NCI-H69 (cell line): ENCODE measurements around the gene NAA10.
"Not testable (repeated sequence)": the region's sequence is repeated elsewhere in the genome, so short reads cannot be mapped to it uniquely, and the experiment has no call there.

ENCODE experiments used
- DNase-seq: peaks from one replicate; lab custom pipeline; 2025; lab: John Stamatoyannopoulos, UW

The NAA10 gene

DNA sequence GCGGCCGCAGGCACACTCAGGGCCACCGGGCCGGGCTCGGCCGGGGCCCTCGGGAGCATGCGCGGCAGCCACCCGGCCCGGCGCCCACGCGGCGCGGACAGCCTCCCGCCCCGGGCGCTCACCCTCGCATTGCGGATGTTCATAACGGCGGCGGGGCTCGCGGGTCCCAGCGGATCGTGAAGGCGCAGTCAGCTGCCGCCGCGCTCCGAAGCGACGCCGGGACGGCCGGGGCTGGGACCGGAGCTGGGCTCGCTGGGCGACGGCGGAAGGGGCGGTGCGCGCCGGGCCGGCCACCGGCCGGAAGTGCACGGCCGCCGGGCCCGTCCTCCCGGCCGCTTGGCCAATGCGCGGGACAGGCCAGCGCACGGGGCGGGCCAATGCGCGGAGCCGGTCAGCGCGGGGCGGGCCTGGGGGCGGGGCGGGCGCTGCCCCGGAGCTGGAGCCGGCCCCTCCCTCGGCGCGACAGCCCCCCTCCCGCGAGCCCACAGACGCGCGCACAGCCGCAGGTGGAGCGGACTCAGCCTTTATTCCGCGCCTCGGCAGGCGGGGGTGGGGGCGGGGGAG, at the start of gene NAA10:
Gene NAA10, minus strand, starts transcription at position 276 of the 564 bp plus-strand sequence. Its CDS starts 133 bp downstream, at position 143.
- peak; percentile 89 for DNase-seq

DNA sequence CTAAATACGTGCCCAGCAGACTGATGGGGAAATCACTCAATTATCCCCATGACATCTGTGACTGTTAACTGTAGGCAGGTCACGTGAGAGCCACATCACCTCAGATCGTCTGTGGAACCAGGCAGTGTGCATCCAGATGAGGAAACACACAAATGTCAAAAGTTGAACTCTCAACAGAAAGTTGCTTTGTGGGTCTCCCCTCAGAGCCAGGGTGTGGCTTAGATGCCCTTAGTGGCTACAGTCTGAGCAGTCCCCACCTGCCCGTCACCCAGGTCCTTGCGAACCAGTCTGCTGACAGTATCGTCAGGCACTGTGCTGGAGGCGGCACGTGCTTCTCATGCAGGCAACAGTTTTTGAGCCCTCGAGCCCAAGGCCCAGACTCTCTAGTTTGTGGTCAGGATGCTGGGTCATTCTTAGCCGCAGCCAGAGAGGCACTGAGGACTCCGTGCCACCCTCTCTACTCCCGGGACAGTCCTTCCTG, 48.5 kb upstream of the NAA10 start:
- DNase-seq: no peak

DNA sequence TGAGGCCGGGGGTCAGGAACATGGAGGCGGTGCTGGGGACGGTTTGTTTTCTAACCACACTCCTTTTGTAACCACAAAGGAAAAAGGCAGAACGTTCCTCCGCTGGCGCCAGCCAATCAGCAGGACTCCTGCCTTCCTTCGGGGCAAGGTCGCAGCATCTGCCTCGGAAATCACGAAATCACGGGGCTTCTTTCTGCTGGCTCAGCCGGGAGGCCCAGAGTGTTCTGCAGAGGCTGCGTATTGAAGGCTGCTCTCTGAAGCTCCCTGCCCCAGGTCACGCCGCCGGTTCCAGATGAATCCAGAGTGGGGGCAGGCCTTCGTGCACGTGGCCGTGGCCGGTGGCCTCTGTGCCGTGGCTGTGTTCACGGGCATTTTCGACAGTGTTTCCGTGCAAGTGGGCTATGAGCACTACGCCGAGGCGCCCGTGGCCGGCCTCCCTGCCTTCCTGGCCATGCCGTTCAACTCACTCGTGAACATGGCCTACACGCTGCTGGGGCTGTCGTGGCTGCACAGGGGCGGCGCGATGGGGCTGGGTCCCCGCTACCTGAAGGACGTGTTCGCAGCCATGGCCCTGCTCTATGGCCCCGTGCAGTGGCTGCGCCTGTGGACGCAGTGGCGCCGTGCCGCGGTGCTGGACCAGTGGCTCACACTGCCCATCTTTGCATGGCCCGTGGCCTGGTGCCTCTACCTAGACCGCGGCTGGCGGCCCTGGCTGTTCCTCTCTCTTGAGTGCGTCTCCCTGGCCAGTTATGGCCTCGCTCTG, 47.1 kb upstream of the NAA10 start:
- DNase-seq: no peak

GRCh38 chrX:153981231-153981630, 46.4 kb upstream of the NAA10 start:
- no peak for DNase-seq

DNA sequence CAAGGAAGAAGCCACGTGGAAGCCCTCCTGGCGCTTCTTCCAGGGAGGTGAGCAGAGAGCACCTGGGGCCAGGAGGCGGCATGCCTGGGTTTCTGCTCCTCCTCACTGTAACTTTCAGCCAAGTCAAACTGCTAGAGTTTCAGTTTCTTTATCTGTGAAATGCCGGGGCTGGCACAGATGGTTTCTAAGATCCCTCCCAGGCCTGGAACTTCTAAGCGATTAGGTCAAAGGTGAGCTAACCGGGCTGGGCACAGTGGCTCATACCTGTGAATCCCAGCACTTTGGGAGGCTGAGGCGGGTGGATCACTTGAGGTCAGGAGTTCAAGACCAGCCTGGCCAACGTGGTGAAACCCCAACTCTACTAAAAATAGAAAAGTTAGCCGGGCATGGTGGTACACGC, 45.6 kb upstream of the NAA10 start:
- not testable (repeated sequence) for DNase-seq

DNA sequence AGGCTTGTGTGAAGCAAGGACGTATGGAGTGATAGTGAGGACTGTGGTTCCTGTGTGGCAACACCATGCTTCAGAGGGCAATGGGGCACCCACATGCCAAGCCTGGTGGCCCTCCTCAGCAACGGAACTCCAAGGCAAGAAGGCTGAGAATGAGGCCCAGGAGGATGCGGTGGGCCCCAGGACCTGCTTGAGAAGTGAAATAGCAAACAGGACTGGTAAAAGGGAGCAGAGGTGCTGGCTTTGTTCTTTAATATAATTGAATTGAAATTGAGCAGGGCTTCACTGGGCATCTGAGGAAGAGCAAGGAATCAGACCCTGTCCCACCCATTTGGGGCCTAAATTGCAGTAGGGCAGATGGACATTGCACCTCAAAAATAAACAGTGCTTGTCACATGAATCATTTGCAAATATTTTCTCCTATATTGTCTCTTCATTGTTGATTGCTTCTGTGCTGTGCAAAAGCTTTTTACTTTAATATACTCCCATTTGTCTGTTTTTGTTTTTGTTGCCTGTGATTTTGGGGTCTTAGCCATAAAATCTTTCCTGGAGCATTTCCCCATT, 40.0 kb upstream of the NAA10 start:
- peak; percentile 25 for DNase-seq

DNA sequence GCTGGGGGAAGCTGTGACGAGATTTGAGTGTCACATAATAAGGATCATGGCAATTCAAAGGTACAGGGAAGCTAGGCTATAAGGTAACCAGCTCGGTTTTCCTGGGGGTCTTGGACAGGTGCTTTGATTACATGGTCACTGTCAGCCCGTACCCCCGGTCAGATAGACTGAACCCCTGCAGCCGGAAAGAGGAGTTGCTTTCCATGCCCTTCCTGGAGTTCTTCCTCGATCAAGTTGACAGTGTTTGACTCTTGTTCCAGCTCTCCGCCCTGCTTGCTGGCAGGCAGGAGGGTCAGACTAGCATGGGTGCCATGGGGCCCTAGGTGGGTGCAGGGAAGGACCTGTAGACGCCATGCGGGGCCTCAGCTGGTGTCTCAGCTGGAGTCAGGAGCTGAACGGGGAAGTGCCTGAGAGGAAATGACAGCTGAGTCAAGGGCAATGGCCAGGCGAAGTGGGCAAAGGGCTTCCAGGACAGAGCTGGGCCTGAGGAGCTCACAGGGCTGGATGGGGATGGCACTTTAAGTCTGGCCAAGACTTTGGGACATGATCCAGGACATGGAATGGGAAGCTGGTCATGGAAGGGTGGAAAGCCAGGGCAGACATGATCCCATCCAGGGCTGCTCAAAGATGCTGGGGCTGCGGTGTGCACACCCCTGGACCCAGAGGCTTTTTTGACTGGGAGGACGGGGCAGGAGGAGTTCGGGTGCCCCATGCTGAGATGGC, 39.3 kb upstream of the NAA10 start:
- peak; percentile 50 for DNase-seq

DNA sequence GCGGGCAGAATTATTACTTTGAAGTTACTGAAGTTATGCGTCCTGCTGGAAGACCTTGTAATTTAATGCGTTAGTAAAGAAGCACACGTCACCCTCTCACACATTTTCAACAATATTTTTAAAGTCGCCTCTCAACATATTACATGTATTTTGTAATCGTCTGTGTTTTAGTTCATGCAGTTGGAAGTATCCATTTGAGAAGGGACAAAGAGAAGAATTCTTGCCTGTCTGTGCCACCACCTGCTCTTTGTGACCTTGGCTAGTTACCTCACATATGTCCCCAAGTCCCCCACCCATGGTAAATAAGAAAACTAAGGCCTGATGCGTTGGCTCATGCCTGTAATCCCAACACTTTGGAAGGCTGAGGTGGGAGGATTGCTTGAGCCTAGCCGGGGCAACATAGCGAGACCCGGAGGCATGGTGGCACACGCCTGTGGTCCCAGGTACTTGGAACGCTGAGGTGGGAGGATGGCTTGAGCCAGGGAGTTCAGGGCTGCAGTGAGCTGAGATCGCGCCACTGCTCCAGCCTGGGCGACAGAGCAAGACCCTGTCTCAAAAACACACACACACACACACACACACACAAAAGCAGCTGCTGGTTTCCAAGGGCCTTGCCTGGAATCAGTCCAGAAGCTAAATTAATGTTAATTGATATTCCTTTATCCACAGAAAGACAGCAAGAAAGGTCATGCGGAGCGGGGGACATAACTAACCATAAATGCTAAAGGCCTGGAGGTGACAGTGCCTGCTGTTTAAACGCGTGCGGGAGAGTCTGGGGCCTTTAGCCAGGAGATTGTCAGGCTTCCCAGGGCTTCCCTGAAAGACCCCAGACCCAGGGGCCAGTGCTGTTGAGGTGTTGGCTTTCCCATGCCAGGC, 38.5 kb upstream of the NAA10 start:
- DNase-seq: peak; percentile 88

DNA sequence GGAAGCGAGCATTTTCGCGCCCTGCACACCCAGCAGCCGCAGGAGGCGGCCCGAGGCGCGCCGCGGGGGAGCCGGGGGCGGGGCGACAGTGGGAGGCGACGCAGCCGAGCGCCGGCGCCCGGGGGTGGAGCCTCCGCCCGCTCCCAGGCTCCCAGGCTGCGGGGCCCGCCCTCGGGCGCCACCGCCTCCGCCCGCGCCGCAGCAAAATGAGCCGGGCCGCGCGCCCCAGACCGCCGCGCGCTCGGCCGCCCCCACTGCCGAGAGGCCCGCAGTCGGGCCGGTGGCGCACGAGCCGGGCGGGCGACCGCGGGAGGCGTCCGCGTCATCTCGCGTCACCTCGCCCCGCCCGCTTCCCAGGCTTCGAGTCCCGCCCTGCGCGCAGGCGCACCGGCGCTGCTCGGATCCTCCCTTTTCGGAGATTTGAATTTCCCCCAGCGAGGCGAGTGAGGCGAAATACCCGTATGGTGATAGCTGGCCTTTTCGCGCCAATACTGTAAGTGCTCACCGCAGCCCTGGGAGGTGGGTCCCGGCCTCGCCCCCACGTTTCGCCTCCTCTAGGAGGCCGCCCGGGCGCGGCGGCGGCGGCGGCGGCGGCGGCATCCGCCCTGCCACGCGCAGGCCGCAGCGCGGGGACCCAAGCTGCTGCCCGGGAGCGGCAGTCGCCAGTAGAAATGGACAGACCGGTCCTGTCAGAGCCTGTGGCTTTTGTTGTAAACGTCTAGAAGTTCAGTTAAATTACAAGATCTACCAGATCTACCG, 37.7 kb upstream of the NAA10 start, which contains the start of gene TMEM187:
Gene TMEM187, plus strand, starts transcription at position 387 of the 759 bp plus-strand sequence. CDS start 9,309 bp downstream, outside the sequence.
- DNase-seq: peak; percentile 96

DNA sequence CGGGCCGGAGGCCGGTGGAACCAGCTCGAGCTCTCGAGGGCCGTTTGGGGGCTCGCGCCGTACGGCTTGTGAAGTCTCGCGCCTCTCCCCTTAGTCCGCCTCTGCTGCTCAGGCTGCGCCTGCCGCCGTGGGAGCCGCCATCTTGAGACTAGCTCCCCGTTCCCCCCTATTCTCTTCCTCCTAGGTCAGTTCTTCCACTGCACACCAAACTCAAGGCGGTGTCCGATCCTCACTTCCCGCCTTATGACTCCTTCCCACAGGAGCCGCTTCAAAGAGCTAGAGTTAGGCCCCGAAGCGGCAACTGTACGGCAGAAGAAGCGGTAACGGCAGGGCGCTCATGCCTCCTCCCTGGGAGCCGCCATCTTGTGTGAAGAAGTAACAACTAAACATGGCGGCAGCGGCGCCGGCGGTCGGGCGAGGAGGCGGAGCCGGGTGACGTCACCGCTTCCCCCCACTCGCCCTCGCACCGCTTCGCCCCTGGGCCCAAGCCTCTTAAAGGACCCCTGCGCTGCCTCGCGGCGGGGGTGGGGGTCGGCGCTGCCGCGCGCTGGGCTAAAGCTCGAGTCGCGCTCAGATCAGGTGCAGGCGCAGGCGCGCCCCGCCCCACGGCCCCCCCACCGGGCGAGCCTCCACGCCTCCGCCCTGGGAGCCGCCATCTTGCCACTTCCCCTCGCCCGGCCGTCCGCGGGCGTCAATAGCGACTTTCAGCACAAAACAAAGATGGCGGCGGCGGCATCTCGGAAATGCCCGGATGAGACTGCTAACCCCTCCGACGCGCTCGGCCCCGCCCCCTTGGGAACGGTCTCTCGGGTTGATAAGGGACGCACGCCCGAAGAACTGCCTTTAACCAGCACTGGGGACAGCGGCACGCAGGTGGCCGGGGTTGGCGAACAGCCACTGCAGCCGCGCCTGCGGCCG, 36.9 kb upstream of the NAA10 start, which contains the start of gene HCFC1:
Gene HCFC1, minus strand, starts transcription at position 369 of the 918 bp plus-strand sequence. CDS start 978 bp downstream, outside the sequence.
- peak; percentile 97 for DNase-seq

DNA sequence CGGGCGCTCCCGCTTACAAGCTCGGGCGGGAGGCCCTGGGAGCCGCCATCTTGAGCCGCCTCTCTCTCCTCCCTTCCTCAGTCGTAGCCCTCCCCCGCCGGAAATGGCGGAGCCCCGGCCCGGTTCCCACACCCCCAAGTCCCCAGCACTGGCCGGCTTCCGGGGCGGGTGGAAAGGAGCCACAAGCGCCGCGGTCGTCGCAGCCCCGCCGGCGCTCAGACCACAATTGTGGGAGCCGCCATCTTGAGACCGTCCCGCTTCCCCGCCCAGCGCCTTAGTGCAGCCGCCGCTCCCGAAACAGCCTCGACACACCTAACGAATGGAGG, 36.2 kb upstream of the NAA10 start:
- peak; percentile 85 for DNase-seq

DNA sequence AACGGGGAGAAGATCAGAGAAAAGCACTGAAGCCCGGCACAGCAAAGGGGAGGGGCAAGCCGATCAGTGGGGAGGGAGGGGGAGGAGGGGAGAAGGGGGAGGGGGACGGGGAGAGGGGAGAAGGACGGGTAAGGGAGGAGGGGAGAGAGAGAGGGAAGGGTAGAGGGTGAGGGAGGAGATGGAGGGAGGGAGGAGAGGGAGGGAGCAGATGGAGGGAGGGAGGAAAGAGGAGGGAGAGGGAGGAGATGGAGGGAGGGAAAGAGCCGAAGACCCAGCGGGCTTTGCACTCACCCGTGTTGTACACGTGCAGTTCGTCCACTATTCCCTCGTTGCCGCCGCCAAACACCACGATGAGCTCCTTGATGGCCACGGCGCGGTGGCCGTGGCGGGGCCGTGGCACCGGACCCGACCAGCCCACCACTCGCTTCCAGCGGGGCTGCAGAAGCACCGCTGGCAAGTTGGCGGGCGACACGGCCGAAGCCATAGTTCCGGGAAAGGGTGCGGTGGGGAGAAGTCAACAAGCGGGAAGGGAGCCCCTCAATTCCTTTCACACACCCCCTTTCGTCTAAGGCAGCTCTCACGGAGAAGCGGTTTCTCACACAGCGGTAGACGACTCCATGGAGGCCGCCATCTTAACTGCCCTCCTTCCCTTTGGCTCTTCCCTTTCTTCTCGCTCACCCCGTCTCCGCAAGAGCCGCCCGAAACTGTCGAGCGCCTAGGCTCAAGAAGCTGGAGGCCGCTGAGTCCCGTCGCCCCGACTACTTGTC, 35.7 kb upstream of the NAA10 start:
- DNase-seq: peak; percentile 71

DNA sequence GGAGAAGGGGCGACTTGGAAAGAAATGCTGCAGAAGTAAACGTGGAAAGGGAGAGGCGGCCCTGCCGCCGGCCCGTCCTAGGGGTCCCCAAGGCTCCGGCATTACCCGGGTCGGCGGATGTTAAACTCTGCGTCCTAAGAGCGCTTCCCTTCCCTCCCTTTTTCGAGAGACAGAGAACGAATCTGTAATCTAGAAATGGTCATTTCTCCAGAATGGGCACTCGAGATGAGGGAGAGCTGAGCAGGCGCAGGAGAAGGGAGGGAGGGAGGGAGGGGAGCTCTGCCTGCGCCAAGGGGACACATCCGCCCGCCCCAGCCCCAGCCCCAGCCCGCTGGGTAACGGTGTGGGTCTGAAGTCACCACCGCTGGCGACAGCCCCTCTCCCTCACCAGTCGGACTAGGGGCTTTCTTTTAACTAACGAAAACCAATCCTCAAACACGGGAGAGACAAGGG, 35.1 kb upstream of the NAA10 start:
- DNase-seq: no peak

GRCh38 chrX:153969125-153969903, 34.5 kb upstream of the NAA10 start:
- no peak for DNase-seq

- DNase-seq: no peak
These were observed 33.9 kb upstream of the NAA10 start for GRCh38 chrX:153968754-153969124.

DNA sequence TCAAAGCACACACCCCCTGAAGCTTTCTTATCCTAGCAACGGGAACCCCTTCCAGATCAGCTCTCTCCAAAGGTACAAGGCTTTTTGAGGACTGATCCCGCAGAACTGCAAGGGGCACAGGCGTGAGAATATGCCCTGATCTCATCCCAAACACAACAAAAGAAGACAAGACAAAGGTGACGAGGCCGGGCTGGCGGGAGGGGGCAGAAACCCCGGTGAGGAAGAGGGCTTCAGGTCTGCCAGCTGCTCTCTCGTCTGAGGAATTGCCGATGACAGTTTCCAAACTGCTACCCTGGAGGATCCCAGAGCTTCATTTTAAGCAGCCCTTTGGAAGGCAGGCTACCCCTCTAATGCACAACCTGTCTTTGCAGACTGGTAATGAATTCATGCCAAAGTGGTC, 33.4 kb upstream of the NAA10 start:
- no peak for DNase-seq

DNA sequence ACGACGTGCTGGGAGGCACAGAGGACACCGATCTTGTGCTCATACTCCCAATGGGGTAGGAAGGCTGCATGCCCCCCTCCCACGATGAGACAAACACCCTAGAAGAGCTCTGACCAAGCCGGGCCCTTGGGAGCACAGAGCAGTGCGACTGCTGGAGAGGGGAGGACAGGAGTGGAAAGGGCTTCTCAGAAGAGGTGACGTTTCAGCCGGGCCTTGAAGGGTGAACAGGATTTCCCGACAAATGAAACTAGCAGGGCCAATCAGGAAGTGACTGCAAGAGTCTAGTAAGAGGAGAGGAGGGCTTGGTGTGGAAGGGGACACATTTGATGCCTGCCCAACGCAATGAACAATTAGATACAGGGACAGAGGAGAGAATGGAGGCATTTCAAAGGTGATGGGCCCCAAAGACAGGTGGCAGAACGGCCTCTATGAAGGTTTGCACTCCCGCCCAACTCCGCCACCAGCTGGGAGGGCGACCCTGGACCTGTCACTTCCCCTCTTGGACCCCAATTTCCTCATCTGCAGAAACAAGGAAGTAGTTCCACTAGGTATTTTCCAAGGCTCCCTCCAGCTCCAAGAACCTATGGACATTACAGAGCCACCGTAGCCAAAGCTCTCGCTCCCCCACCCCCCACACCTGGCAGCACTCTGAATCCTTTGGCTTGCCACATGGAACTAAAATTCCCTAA, 32.8 kb upstream of the NAA10 start:
- no peak for DNase-seq
